GM11168 (cell line): ENCODE measurements around the gene TMPRSS6.

Source experiments
- in situ Hi-C: fragments of 300-500 bp; cut with MboI; formaldehyde crosslinking; loops from one replicate; pipeline ENCODE4 v1.12.0; 2022; ENCODE audit warnings: low sequenced_read_pairs; ENCODE audit not compliant: unreplicated experiment

Gene TMPRSS6

GRCh38 chr22:37109242-37109917 lies at the start of gene TMPRSS6:
TSS of gene TMPRSS6 (minus strand) at chr22:37109713. CDS start at chr22:37103417, 6,296 bp downstream.
- in situ Hi-C loops, result no loop called here

- in situ Hi-C loops, result no loop called here
Measured at GRCh38 chr22:37158963-37159290, 49.4 kb upstream of the TMPRSS6 start.

GRCh38 chr22:37157516-37158285 lies 48.2 kb upstream of the TMPRSS6 start:
- in situ Hi-C loops, result no loop called here

- in situ Hi-C loops, result no loop called here
Measured at GRCh38 chr22:37156686-37157435, 47.3 kb upstream of the TMPRSS6 start.

GRCh38 chr22:37155971-37156370 lies 46.5 kb upstream of the TMPRSS6 start:
- in situ Hi-C loops, result no loop called here

GRCh38 chr22:37154925-37155712 lies 45.6 kb upstream of the TMPRSS6 start:
- in situ Hi-C loops, result no loop called here

GRCh38 chr22:37153901-37154300 lies 44.4 kb upstream of the TMPRSS6 start:
- in situ Hi-C loops, result no loop called here

GRCh38 chr22:37151401-37151800 lies 41.9 kb upstream of the TMPRSS6 start:
- in situ Hi-C loops, result no loop called here

GRCh38 chr22:37150701-37151100 lies 41.2 kb upstream of the TMPRSS6 start:
- in situ Hi-C loops, result no loop called here

GRCh38 chr22:37148742-37149665 lies 39.5 kb upstream of the TMPRSS6 start:
- in situ Hi-C loops, result no loop called here

GRCh38 chr22:37148031-37148651 lies 38.6 kb upstream of the TMPRSS6 start:
- in situ Hi-C loops, result no loop called here

GRCh38 chr22:37147186-37147990 lies 37.9 kb upstream of the TMPRSS6 start:
- in situ Hi-C loops, result no loop called here

- in situ Hi-C loops, result no loop called here
Measured at GRCh38 chr22:37146507-37147180, 37.1 kb upstream of the TMPRSS6 start.

GRCh38 chr22:37146051-37146385 lies 36.5 kb upstream of the TMPRSS6 start:
- in situ Hi-C loops, result no loop called here

- in situ Hi-C loops, result no loop called here
Measured at GRCh38 chr22:37145180-37146050, 35.9 kb upstream of the TMPRSS6 start.

- in situ Hi-C loops, result no loop called here
Measured at GRCh38 chr22:37144180-37144554, 34.7 kb upstream of the TMPRSS6 start.

- in situ Hi-C loops, result no loop called here
Measured at GRCh38 chr22:37141971-37142370, 32.5 kb upstream of the TMPRSS6 start.
